HG02970 (cell line): ENCODE results near the gene C20orf96.

Source experiments
- ATAC-seq: cut with Tn5 transposase; IDR thresholded peaks from one replicate; pipeline ENCODE4 v1.9.1; 2021; ENCODE audit warnings: mild to moderate bottlenecking, moderate library complexity, moderate number of reproducible peaks; ENCODE audit not compliant: unreplicated experiment, low FRiP score

The C20orf96 gene

DNA sequence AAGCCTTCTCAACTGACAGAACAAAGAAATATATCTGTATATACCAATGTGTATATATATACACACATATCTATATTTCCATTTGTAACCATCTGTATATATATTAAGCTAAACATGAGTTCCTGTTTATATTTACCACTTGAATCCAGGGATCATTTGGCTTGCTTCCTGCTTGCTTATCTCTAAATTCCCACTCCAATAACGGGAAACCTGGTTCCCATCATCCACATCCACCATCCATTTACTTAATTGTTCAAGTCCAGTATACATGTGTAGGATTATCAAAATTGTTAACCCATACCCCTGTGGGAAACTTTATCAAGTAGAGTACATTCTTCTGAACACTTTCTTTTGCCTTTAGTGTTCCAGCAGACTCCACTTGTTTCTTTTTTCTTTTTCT is 22.3 kb upstream of the C20orf96 start:
- no peak for ATAC-seq

DNA sequence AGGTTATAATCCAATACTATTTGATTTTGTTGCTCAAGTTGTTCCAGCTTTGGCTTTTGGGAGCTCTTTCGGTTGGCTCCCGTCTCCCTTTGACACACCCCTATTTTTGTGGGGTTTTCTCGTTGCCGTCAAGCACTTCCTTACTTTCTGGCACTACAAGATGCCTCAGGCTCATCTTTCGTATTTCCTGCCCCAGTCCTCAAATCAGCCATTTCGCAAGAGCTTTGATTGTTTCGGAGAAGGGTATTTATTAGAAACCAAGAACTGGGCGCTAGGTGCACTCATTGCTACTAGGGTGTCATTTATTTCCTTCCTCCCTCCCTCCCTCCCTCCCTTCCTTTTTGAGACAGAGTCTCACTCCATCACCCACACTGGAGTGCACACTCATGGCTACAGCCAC is 21.5 kb upstream of the C20orf96 start:
- no peak for ATAC-seq

DNA sequence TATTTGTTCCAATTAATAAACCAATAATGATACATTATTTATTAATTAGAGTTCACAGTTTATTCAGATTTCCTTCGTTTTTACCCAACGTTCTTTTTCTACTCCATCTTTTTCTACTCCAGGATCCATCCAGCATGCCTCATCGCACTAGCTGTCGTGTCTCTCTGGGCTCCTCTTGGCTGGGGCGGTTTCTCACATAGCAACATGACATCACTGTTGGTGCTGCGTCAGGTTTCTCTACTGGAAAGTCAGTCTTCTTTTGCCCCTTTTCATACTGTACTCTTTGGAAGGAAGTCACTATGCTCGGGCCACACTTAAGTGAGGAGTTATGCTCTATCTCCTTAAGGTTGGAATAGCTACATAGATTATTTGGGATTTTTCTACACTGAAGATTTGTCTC is 21.1 kb upstream of the C20orf96 start:
- no peak for ATAC-seq

DNA sequence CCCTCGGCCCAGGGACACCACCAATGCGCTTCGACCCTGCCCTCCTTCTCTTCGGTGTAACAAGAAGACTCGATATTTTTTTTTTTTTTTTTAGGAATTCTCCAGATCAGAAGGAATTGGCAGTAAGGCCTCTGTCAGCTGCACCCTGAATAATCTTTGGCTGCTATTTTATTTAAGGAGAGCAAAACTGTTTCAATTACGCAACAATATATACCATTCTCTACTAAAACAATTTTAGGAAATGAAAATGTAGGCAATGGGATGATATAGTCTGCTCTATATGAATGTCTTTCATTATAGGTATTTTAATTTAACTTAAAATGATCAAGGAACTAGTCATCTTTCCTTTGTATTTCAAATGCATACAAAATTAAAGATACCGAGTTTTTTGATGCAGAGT is 20.1 kb upstream of the C20orf96 start:
- no peak for ATAC-seq

DNA sequence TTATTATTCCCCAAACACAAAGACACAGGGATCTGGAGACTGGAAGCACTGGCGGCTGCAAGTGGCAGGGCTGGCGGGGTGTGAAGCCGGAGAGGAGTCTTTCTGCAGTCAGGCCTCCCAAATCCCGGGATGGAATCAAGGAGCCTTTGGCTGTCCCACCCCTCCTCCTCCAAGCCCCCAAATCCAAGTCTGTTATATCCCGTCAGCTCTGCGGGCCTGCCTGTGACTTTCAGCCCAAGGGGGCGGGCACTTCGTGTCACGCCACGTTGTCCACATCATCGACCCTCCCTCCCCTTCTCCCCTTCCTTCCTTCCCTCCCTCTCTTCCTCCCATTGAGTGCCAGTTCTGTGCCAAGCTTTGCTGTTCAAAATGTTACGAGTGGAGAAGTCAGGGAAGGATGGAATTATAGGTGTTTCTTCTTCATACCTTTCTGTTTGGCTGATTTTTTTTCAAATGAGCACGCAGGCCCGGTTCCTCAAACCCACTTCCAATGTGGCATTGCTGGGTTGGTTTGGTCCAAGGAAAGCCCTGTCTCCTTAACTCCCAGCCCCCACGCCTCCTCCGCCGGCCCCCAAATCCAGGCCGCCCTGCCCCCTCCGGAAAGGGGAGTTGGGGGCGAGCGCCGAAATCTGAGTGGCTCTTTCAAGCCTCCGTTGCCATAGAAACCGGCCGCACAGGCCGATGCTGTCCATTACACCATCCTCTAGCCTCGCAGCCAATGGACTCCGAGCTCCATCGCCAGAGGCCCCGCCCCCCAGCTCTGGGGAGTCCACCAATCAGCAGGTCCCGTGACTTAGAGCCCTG is 19.5 kb upstream of the C20orf96 start:
- peak; percentile 77 for ATAC-seq

DNA sequence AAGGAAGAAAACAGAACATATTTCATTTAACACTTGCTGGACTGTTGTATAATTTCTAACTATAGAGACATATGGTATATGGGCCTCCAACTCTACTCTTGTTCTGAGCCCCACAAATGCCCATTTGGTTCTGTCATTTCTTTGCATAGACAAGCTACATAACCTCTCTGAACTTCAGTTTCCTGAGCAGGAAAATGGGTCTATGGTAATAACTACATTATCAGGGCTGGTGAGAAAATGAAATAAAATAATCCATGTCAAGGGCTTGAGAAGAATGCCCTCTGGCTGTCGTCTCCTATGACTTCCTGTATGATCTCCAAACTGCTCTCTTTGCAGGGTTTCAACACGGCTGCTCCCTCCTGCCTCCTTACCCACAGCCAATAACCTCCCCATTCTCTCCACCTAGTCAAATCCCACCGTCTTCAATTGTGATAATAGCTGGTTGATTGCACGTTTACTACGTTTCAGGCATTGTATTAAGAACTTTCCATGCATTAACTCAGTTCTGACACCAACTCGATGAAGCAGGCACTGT is 18.8 kb upstream of the C20orf96 start:
- no peak for ATAC-seq

DNA sequence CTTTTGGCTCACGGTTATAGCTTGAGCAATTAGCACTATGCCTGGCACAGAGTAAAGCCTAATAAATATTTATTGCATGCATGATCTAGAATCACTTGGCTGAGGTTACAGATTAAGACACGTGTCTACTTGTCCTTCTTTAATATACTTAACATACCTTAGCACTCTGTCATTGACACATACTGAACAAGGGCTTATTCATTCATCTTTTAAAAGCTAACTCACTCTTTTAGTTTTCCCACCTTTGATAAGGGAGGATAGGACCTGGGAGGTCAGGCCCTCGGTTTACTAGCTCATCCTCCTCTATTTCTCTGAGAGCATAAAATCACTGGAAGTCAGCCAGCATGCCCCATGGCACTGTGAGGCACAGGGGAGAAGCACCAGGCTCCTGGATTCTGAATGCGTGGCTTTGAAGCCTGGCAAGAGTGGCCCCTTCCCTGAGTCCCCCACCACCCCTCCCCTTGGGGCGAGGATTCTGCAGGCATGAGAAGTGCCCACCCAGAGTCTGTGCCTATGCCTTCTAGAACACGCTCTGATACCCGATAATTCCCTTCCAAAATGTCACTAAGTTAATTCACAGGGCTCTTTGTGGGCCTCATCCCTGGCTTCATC is 18.0 kb upstream of the C20orf96 start:
- ATAC-seq, result no peak

DNA sequence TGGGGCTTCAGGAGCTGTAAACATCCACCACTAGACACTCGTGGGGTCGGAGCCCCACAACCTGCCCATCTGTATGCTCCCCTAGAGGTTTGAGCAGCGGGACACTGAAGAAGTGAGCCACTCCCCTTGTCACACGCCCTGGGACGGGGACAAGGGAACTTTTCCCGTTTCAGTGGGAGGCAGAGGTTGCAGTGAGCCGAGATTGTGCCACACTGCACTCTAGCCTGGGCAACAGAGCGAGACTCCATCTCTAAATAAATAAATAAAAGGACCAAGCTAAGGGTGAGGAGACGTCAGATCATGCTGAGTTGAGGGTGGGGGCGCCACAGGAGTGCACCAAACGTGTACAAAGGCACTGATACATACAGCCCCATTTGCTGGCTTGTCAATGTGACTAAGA is 15.2 kb upstream of the C20orf96 start:
- no peak for ATAC-seq

DNA sequence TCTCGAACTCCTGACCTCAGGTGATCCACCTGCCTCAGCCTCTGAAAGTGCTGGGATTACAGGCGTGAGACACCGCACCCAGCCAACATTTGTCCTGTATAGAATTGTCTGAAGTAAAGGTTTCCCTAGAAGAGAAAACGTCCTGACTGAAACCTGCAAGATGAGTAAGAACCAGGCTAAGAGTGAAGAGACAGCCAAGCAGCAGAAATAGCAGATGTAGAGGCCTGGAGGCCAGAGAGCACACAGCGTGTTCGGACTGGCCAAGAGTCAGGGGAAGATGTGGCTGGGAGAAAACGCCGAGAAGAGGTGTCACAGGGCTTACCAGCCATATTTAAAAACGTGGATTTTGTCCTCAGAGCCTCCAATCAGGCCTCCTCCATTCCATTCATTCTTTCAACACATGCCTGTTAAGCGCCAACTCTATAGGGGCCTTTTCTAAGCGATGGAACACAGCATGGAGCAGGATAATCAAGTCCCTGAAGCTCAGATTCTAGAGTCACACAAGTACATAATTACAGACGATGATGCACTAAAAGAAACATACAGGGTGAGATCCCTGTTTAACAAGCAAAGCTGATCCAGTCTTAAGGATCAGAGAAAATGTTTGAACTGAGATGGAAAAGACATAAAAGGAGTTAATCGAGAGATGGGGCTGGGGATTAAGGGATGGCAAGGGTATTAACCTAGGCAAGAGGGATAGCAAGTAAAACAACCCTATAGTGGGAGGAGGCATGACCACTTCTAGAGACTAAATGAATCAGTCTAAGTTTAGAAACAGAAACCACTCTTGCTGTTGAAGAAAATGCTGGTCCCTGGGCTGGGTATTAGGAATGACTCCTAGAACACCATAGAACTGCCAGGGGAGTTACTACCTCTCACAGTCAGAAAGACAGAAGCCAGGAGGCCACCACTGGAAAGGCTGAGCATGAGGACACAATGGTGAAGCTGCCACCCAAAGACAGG is 11.6 kb upstream of the C20orf96 start:
- ATAC-seq, result no peak

DNA sequence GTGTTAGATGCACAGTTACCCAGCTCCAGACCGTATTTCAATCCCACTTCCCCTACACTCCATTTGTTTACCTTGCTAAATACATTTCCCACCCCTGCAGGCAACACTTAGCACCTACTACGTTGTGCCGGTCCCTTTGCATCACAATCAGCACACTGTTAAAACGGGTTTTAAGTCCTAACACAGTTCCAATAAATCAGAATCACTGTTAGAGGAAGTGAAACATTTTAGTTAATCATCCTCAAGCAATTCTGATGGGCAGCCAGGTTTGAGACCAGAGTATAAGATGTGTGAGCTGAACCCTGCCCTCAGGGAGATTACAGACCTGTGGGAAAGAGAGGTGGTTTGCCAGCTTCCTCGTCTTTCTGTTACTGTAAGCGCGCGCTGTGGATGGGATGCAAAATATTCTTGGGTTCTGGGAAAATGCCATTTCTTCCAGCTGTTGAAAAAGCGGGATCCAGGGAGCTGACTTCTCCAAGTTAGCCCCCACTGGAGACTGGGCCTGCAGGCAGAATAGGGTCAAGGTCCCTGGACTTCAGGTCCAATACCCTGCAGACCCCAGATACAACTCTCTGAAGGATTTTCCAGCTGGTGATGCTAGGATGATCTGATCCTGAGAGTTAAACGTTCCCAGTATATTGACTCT is 9.9 kb upstream of the C20orf96 start:
- no peak for ATAC-seq

DNA sequence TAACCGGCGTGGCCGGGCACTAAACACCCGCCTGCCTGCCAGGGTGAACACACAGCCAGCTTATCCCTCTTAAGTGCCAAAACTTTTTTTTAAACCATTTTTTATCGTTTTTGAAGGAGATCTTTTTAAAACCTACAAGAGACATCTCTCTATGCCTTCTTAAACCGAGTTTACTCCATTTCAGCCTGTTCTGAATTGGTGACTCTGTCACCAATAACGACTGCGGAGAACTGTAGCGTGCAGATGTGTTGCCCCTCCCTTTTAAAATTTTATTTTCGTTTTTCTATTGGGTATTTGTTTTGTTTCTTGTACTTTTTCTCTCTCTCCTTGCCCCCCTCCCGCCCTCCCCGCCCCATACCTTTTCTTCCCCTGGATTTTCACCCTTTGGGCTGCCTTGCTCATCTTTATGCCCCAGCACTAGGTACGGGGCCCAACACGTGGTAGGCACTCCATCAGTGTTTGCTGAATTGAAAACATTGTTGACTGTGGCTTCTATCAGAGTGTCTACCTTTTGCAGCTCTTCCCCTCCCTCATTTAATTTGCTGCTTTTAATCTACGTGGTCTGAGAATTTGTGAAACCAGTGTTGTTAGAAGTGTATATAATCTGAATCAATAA is 8.3 kb upstream of the C20orf96 start:
- ATAC-seq, result no peak

DNA sequence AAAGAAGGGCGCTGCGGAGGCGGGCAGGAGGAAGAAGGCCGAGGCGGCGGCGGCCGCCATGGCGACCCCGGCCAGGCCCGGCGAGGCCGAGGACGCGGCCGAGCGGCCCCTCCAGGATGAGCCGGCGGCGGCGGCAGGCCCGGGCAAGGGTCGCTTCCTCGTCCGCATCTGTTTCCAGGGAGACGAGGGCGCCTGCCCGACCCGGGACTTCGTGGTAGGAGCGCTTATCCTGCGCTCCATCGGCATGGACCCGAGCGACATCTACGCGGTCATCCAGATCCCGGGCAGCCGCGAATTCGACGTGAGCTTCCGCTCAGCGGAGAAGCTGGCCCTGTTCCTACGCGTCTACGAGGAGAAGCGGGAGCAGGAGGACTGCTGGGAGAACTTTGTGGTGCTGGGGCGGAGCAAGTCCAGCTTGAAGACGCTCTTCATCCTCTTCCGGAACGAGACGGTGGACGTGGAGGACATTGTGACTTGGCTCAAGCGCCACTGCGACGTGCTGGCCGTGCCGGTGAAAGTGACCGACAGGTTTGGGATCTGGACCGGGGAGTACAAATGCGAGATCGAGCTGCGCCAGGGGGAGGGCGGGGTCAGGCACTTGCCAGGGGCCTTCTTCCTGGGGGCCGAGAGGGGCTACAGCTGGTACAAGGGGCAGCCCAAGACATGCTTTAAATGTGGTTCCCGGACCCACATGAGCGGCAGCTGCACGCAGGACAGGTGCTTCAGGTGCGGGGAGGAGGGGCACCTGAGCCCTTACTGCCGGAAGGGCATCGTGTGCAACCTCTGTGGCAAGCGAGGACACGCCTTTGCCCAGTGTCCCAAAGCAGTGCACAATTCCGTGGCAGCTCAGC is 7.6 kb upstream of the C20orf96 start:
- ATAC-seq, result peak; percentile 16

DNA sequence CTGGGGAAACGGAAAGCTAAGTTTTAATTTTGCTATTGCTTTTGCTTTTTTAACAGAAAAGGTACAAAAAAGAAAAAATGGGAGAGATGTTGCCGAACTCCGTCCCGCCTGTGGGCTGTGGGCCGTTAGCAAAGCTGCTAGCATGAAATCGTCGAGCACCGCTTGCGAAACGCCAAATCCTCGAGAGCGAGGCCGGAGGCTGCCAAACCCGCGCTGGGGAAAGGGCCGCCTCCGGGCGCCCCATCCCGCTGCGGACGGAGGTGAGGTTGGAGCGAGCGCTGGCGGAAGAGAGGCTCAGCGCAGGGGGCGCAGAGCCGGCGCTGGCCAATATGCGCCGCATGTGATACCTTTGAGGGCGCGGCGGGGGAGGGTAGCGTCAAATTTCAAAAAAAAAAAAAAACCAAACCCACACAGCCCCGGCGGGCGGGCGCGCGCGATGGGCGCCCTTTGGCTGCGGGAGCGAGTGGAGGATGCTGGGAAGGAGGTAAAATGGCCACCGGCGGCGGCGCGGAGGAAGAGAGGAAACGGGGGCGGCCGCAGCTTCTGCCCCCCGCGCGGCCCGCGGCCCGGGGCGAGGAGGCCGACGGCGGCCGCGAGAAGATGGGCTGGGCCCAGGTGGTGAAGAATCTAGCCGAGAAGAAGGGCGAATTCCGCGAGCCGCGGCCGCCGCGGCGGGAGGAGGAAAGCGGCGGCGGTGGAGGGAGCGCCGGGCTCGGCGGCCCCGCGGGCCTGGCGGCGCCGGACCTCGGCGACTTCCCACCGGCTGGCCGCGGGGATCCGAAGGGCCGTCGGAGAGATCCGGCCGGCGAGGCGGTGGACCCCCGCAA is 6.8 kb upstream of the C20orf96 start, which contains the start of gene ZCCHC3:
ZCCHC3 (plus strand) TSS at position 473 of the 827 bp plus-strand sequence; CDS start at position 490, 17 bp downstream.
- peak; percentile 83 for ATAC-seq

DNA sequence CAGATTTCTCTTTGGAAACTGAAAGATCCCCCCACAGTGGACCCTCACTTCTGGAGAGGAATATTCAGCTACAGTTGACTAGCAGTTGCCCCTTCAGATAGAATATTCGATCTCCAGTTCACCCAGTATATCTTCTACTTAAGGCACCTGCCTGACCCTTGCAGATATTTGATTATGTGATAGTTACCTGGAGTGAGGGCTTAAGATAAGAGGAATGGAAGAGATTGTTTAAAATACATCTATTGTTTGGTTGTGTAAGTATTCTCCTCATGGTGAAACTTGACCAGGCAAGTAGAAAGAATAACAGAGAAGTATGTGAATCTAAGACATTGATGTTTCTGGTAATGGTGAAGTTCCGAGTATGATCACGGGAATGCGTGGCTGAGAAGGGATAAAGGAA is 5.3 kb upstream of the C20orf96 start:
- ATAC-seq, result no peak

DNA sequence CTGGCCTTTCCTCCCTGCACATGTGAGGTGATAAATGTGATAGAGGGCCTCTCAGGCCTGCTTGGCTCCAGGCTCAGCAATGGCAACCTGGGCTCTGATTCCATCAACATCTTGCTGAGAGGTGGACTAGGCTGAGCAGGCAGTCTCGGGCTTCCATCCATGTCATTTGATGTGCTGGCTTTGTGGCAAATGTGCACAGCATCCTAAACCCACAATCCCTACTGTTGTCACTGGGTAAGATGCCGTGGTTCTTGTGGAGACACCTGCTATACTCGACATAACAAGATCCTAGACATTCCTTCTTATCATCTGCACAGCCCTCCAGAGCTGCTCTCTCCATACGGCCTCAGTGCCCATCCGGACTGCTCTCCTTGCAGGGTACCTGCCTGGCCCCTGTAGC is 4.1 kb upstream of the C20orf96 start:
- no peak for ATAC-seq

DNA sequence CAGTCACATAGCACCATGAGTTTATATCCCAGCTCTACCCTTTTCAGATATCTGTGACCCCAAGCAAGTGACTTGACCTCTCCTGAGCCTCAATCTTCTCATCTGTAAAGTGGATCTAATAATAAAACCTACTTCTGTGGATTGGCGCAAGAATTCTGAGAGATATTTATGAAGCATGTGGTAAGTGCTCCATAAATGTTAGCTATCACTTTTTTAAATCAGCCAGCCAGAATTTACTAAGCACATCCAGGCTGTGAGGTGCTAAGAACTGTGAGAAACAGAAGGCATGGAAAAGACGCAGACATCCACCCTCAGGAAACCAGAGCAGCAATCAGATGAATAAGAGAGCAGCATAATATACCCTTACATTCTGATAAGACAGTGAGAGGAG is 862 bp downstream of the C20orf96 start:
- ATAC-seq, result no peak

DNA sequence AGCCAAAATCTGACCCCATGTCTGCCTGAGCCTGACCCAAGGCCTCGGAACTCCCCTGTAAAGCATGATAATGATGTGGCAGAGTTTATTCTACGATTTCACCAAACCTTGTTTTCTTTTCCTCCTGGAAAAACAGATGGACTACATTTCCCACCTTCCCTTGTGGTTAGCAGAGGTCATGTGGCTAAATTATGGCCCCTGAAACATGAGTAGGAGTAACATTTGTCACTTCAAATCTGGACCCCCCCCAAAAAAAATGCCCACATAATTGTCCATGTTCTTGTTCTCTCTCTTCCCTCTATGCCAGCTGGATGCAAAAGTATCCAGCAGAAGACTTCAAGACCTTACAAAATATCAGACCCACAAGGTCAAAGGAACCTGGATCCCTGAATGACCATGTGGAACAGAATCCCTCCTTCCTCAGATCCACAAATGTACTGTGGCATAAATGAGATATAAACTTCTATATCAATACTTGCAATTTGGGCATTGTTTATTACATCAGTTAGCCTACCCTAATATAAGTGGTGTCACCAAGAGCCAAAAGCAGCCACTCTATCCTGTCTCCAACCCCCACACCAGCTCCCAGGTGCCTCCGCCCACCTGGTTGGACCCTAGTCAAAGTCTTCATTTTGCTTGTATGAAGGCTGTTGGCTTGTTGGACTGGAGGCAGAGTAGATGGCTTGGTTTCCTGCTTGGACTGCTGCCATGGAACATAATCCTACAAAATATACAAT is 1.4 kb downstream of the C20orf96 start:
- ATAC-seq, result no peak
